Measurements from ENCODE around the gene CCM2.

Gene CCM2

DNA sequence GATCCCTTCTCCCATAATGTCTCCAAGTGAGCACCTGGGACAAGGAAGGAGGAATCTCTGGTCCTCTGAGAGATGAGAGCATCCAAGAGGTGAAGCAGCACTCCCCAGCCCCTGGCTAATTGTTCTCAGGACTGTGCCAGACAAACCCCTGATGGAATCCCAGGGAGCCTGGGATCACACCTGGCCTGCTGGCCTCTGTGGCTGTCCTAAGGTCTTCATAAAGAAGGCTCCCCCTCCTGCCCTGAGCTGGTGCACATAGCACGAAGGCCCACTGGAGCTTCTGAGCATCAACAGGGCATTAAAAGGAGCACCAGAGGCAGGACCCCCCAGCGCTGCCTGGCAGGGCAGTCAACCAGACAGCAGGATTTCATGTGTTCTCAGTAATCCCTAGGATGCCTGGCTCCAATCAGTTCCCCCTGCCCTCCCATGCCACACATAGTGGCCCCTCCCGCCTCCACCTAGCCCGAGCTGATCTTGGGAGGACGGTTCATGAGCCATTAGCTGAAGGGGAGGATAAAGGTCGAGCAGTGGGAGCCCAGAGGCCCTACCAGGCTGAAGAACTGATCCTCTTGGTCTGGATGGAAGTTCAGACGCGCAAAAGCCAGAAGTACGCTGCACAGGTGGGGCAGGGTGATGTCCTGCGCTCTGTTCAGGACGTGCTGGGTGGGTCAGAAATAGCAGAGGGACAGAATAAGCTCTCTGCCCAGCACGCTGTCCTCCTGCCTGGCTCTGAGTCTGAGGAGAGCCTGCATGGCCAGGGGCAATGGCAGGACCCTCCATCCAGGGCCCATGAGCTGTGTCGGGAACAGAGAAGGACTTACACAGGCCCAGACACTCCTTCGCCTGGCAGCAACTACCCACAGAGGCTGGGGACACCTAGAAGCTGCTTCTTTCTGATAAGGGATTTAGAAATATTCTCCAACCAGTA, 103.0 kb downstream of the CCM2 start:
- no peaks in the 10 kb centered on the region for H3K4me1 ChIP-seq (ENCODE audit: low read length)
- no peak overlapping the region for H3K4me3 ChIP-seq (ENCODE audit: low read length)
- H3K9me2 ChIP-seq (replicated peaks; ENCODE audit: insufficient read depth, low read length) = no peaks in the 10 kb centered on the region
- H3K79me2 ChIP-seq (ENCODE audit: low read length) = peaks cover 44% of the 10 kb centered on the region
- no peaks in the 10 kb centered on the region for H4K20me1 ChIP-seq (ENCODE audit: insufficient read depth, low read length)
- no peaks in the 10 kb centered on the region for H3K9me3 ChIP-seq (replicated peaks; ENCODE audit: insufficient read depth, low read length)
- H3K9ac ChIP-seq (ENCODE audit: low read length) = no peak overlapping the region
- no peak overlapping the region for H2AFZ ChIP-seq (ENCODE audit: low read length)
- H3K27ac ChIP-seq (ENCODE audit: low read length) = no peak overlapping the region
- DNase-seq = no peak
- no peaks in the 10 kb centered on the region for H3F3A ChIP-seq (ENCODE audit: insufficient read depth, low read length)
- H3K27me3 ChIP-seq (replicated peaks; ENCODE audit: insufficient read depth, low read length) = no peaks in the 10 kb centered on the region
- no peak overlapping the region for H3K4me2 ChIP-seq (ENCODE audit: low read depth, low read length)
- H3K36me3 ChIP-seq (replicated peaks; ENCODE audit: insufficient read depth, low read length) = peaks cover 28% of the 10 kb centered on the region
- no peak for TF ChIP-seq EZH2phosphoT487 (IDR thresholded peaks at IDR 0.05; ENCODE audit: low read length)
- TF ChIP-seq, protein P1, sequence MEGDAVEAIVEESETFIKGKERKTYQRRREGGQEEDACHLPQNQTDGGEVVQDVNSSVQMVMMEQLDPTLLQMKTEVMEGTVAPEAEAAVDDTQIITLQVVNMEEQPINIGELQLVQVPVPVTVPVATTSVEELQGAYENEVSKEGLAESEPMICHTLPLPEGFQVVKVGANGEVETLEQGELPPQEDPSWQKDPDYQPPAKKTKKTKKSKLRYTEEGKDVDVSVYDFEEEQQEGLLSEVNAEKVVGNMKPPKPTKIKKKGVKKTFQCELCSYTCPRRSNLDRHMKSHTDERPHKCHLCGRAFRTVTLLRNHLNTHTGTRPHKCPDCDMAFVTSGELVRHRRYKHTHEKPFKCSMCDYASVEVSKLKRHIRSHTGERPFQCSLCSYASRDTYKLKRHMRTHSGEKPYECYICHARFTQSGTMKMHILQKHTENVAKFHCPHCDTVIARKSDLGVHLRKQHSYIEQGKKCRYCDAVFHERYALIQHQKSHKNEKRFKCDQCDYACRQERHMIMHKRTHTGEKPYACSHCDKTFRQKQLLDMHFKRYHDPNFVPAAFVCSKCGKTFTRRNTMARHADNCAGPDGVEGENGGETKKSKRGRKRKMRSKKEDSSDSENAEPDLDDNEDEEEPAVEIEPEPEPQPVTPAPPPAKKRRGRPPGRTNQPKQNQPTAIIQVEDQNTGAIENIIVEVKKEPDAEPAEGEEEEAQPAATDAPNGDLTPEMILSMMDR (IDR thresholded peaks at IDR 0.05; ENCODE audit: low read length) = no peak
- no peak for TF ChIP-seq EZH2 (optimal IDR thresholded peaks at IDR 0.05; ENCODE audit: low read depth, low read length)

- Histone ChIP-seq H3K9me2 (replicated peaks; ENCODE audit: insufficient read depth, low read length) (no peaks in the 10 kb centered on the region), H3K79me2 (ENCODE audit: low read length) (peaks cover 55% of the 10 kb centered on the region), H3K4me1 (ENCODE audit: low read length) (no peaks in the 10 kb centered on the region), H3K27ac (ENCODE audit: low read length) (no peak overlapping the region), H3K4me2 (ENCODE audit: low read depth, low read length) (no peak overlapping the region), H3K9ac (ENCODE audit: low read length) (no peak overlapping the region), H2AFZ (ENCODE audit: low read length) (no peak overlapping the region), H4K20me1 (ENCODE audit: insufficient read depth, low read length) (no peaks in the 10 kb centered on the region), H3K27me3 (replicated peaks; ENCODE audit: insufficient read depth, low read length) (no peaks in the 10 kb centered on the region), H3F3A (ENCODE audit: insufficient read depth, low read length) (no peaks in the 10 kb centered on the region), H3K36me3 (replicated peaks; ENCODE audit: insufficient read depth, low read length) (peaks cover 28% of the 10 kb centered on the region), H3K4me3 (ENCODE audit: low read length) (no peak overlapping the region), H3K9me3 (replicated peaks; ENCODE audit: insufficient read depth, low read length) (no peaks in the 10 kb centered on the region)
- TF ChIP-seq EZH2 (optimal IDR thresholded peaks at IDR 0.05; ENCODE audit: low read depth, low read length) (no peak), EZH2phosphoT487 (IDR thresholded peaks at IDR 0.05; ENCODE audit: low read length) (no peak)
- TF ChIP-seq, protein P1 (IDR thresholded peaks at IDR 0.05; ENCODE audit: low read length) = no peak
- no peak for DNase-seq
These were observed 104.2 kb downstream of the CCM2 start for GRCh38 chr7:45103958-45104843.

GRCh38 chr7:45104844-45105587, 105.0 kb downstream of the CCM2 start:
- no peak overlapping the region for H3K27ac ChIP-seq (ENCODE audit: low read length)
- H2AFZ ChIP-seq (ENCODE audit: low read length) = no peak overlapping the region
- DNase-seq = no peak
- no peak for TF ChIP-seq EZH2phosphoT487 (IDR thresholded peaks at IDR 0.05; ENCODE audit: low read length)
- TF ChIP-seq EZH2 (optimal IDR thresholded peaks at IDR 0.05; ENCODE audit: low read depth, low read length) = no peak
- TF ChIP-seq, protein P1 (IDR thresholded peaks at IDR 0.05; ENCODE audit: low read length) = no peak
- H3K4me2 ChIP-seq (ENCODE audit: low read depth, low read length) = no peak overlapping the region
- H3K4me1 ChIP-seq (ENCODE audit: low read length) = no peaks in the 10 kb centered on the region
- H4K20me1 ChIP-seq (ENCODE audit: insufficient read depth, low read length) = no peaks in the 10 kb centered on the region
- H3K4me3 ChIP-seq (ENCODE audit: low read length) = no peak overlapping the region
- no peaks in the 10 kb centered on the region for H3K9me2 ChIP-seq (replicated peaks; ENCODE audit: insufficient read depth, low read length)
- no peaks in the 10 kb centered on the region for H3K9me3 ChIP-seq (replicated peaks; ENCODE audit: insufficient read depth, low read length)
- peaks cover 25% of the 10 kb centered on the region for H3K36me3 ChIP-seq (replicated peaks; ENCODE audit: insufficient read depth, low read length)
- H3K79me2 ChIP-seq (ENCODE audit: low read length) = peaks cover 63% of the 10 kb centered on the region
- no peaks in the 10 kb centered on the region for H3K27me3 ChIP-seq (replicated peaks; ENCODE audit: insufficient read depth, low read length)
- no peaks in the 10 kb centered on the region for H3F3A ChIP-seq (ENCODE audit: insufficient read depth, low read length)
- H3K9ac ChIP-seq (ENCODE audit: low read length) = no peak overlapping the region
